C1 segment of cervical spinal cord (tissue), 14 donors: ENCODE results near the gene CFAP46.
"Not testable (repeated sequence)": the region's sequence is repeated elsewhere in the genome, so short reads cannot be mapped to it uniquely, and the experiment has no call there.

Experiments used
- DNase-seq, 14 donors: peaks; one replicate each; lab custom pipeline; 2025; lab: John Stamatoyannopoulos, UW

CFAP46 gene

DNA sequence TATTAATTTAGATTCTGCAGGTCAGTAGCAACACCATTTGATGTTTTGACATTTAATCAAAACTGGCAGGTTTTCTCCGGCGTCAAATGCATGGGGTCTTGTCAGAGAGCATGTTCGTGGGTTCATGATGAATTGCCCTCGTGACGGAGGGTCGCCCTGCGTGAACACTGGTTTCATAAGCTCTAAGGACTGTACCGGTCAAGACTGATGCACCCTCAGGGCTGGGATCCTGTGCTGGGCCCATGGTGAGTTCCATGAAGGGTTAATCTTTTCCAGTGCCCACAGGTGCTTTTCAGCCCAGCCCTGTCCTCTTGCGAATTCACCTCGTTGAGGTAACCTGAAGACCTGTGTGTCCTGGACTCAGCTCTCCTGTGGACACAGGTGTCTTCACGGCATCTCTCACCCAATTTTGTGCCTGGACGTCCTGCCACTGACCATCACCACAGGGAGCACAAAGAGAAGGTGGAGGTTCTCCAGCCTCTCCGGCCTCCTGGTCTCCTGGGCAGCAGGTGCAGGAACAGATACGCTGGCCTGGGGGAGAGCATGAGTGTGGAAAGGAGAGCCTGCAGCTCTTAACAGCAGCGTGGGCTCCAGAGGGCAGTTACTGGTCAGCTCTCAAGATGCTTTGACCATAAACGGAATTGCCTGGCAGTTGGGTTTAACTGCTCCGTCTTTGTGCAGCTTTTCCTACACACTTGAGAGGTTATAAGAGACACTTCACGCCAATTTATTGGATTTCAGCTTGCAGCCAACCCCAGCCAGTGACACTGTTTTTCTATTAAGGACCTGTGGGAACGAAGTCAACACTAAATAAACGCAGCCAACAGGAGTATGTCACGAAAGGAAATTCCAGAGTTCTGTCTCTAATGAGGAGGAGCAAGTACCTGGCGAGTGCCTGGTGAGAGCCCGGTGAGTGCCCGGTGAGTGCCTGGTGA lies 37.4 kb upstream of the CFAP46 start:
- DNase-seq: no peak

DNA sequence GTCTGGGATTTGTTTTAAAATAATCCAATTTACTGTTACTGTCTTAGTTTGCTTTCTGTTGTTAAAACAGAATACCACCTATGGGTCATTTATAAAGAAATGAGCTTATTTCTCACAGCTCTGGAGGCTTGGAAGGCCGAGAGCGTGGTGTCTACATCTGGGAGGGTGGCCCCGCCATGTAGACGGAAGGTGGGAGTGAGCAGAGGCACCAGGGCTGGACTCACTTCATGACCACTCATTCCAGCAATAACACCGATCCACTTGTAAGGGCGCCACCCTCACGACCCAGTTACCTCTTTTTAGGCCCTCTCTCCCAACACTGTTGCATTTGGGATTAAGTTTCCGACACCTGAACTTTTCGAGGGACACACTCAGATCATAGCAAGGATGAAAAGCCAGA lies 36.2 kb upstream of the CFAP46 start:
- DNase-seq: no peak

DNA sequence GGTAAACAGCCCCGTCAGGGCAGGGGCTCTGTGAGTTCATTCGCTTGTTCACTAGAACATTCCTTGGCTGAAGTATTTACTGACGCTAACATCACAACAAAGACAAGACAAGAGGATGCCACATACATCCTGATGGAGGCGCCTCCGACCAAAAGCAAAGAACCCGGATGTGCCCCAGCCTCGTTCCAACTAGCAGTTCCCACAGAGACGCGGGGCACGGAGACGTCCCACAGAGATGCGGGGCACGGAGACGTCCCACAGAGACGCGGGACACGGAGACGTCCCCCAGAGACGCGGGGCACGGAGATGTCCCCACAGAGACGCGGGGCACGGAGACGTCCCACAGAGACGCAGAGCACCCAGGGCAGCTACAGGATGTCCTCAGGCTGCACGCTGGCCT lies 35.4 kb upstream of the CFAP46 start:
- DNase-seq: no peak

DNA sequence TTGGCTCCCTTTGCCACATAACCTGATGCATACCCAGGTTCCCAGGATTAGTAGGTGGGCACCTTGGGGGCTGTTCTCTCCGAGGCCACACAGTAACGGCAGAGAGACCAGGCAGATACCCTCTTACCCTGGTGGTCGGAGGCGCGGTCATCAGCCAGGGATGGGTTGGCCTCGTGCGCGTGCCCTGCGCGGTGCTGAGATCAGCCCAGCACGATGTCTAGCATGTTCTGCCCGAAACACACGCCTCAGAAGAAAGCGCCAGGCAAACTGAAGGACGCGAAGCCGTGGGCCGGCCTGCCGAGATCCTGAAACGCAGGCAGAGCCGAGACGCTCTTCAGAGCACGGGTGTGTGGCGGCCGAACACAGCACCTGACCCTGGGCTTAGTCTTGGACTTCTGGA lies 34.7 kb upstream of the CFAP46 start:
- DNase-seq: no peak

DNA sequence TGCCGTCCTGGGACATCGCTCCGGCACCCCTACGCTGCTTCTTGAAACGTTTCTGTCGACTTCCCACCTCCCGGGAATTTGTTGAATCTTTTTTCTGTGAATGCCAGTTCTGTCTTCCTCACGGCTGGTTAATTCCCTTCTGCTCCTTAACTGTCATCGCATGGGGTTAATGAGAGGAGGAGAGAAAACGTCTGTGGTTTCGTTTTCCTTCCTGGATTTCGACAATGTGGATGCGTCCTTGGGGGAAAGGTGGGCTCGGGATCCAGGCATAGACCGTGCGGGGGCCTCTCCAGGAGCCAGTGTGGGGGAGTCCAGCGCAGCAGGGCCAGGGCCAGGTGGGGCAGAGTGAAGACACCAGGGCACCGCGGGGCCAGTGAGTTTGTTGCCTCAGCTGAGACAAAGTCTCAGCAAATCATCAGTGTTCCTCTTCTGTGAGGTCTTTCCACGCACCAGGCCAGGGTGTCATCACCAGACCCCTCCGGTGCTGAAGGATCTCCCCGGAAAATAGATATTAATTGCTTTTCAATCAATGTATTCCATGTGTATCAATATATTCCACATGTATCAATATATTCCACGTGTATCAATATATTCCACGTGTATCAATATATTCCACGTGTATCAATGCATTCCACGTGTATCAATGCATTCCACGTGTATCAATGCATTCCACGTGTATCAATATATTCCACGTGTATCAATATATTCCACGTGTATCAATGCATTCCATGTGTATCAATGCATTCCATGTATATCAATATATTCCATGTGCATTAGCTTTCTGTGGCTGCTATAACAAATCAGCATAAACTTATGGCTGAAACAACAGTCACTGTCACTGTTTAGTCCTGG lies 33.7 kb upstream of the CFAP46 start:
- DNase-seq: no peak

DNA sequence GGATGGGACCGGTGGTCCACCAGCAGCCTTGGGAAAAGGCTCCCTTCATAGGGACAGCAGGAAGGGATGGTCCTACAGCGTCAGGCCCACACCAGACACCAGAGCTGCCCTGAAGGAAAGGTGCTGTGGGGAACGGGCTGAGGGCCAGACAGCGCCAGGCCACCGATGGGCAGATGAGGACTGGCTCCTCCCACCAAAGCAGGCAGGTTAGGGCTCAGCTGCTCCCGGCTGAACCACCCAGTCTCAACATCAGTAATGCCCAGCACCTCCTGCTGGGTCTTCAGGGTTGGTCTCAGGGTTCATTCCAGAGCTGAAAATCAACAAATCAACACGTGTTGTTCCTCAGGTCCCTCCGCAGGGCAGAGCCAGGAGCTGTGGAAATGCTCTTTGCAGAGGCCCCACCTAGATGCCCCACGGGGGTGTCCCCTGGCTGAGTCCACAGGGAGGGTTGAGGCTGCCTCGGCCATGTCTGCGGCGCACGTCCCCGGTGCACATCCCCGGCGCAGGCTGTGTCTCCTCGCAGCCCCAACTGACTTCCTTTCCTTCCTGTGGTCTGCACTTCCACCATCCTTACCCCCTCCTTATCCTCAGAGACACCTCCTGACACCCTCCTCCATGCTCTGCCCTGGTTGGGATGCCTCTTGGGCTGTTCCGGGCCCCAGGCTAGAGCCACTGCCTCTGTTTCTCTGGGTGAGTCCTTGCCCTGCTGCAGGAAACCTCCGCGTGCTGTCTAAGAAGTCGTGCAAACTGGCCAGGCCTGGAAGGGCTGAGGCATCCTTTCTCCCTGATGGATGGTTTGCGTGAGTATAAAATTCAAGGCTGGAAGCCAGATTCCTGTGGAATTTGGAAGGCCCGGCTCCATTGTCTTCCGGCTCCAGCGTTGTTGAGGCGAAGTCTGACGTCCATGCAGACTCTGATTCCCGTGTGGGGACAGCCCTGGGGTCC lies 32.8 kb upstream of the CFAP46 start:
- DNase-seq: no peak

DNA sequence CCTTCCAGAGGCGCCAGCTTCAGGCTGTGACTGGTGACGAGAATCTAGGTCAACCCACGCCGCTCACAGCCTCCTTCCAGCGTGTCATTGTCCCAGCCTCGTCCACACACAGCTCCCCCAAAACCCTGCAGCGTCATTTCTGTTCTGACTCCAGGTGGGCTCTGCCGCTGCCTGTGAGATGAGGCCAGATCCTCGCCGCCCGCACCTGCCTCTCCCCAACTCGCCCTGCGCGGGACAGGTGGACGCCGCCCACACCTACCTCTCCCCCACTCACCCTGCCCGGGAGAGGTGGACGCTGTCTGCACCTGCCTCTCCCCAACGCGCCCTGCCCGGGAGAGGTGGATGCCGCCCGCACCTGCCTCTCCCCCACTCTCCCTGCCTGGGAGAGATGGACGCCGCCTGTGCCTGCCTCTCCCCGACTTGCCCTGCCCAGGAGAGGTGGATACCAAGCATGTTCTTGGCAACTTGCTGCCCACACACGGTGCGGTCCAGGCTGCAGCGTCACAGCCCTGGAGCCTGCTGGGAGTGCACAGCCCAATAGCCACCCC lies 32.0 kb upstream of the CFAP46 start:
- DNase-seq: peak in 1 of 14 donors; percentile 26

DNA sequence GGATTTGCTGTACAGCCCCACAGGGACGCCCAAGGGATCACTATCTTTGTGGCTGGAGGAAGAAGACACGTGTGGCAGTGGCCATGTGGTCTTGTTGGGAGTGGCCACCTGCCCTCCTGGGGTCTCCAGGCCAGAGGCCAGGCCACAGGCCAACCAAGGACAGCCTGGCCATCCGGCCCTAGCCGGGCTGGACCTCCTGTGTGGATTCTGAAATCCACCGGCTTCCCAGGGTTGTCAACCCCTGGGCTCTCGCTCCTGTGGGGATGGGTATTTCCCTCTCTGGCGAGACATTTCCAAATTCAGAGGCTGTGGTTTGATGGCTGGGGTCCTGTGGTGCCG lies 31.5 kb upstream of the CFAP46 start:
- no peak for DNase-seq

DNA sequence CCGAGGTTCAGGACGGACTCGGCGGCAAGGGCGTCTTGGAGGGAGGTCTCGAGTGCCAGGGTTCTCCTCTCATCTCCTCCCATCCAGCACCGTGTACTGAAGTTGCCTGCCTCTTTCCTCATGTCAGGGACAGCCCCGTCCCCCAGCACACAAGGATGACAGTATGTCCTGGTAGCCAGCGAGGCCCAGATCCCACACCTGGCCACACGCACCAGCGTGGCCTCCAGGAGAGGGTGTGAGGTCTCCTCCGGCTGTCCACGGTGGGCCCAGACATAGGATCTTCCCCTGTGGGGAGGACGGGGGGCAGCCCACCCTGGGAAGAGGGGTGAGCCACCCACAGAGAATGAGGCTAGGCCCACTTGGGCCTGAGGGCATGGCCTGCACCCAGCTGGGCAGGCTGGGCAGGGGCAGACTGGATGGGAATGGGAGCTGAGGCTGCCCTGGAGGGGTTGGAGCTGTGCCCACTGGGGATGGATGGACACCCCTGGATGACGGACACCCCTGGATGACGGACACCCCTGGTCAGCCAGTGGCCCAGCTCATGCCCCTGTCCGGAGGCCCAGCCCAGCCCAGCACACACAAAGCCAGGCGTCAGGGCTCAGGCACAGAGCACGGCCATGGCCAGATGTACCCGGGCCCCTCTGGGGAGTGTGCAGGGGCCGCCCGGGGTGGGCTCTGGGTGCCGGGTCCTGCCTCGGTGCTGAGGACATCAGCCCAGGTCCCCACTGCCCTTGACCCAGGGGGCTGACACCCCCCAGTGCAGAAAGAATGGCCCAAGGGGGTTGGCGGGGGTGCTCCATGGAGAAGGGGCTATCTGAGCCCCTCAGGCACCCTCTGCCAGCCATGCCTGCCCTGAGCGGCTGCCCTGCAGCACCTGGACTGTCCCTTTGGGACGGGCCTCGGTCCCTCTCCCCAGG lies 30.9 kb upstream of the CFAP46 start:
- DNase-seq: no peak

DNA sequence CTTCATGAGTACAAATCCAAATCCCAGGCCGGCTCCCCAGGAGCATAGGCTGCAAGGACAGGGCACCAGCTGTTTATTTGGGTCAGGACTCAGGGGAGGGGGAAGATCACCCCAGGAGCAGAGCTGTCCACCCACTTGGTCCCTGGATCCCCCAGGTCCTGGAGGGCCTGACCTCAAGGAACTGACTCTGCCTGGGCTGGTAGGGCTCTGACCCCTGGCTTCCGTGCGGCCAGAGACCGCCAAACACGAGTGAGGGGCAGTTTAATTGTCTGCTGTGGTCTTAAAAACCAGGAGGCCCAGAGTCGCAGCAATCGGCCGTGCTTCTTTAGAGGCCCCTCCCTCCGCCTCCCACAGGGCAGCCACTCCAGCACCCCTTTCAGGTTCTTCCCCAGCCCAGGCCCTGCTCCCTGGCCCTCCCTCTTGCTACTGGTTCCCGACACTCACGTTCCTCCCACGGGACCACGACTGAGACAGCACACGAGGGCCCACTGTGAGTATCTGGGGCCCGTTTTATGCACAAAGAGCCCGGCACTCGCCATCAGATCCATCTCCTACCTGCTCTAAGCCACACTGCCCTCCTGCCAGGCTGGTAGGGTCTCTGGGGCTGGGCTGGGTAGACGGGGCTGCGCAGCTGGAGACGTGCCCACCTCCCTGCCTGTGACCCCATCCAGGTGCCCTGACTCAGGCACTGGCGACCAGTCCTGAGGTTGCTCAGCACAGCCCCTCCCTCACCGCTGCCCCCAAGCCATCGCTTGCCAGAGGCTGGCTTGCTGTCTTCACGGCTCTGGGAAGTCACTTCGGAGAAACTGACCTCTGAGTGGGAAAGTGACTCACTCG lies 30.0 kb upstream of the CFAP46 start:
- no peak for DNase-seq

DNA sequence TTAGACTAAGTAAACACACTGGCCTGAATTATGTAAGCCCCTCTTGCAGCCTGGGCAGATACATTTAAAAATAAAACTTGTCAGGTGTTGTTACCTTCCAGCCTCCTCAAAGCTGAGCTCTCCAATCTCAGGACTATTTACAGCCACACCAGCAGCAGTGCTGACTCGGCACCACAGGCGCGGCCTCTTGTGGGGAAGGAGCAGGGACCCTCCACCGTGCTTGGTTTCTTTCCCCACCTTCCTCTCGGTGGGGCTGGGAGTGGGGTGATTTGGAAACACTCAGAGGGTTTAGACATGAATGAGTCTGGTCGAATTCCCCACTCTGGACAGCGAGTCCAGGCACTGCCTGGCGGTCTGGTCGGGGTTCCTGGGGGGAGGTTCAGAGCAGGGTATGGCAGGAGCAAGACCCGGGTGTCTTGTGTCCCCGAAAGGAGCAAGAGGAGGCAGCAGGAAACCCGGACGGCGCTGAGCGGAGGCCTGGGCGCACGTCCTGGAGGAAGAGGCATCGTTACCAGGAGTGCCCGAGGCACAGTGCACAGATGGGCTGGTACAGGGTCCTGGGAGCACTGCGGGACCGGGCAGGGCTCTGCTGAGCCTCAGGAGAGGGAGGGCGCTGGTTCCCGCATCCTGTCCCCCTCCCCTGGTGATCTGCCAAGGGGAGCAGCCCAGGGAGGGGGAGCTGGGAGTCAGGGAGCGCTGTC lies 29.2 kb upstream of the CFAP46 start:
- no peak for DNase-seq

DNA sequence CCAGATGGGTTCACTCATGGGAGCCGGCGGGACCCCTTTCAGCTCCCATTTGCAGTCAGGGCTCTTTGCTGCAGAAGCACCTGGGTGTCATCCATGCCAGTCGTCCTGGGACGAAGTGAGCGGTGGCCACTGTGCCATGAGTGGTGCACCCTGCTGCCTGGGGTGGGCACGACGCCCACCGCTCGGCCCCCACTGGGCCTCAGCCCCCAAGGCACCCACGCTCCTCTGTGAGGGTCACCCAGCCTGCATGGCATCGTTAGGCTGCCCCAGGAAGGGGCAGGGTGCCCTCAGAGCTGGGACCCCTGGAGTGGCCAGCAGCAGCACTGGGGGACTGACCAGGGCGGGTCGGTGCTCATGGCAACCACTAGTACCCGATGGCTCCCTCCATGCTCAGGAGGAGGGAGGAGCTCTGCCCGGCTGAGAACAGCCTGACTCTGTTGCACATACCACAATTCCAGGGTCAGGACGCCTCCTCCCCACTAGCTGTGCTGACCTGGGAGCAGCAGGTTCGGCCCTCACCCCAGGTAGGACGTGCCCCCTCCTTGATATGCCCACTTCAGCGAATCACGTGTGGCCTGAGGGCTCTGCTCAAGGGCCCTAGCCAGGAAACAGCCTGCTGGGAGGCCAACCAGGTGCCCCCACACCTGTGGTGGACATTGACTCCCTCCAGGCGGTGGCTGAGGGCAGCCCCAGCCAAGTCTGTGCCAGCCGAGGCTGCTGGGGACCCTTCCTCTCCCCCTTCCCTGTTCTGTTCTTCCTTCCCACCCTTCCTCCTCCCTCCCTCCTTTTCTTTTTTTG lies 28.5 kb upstream of the CFAP46 start:
- no peak for DNase-seq

DNA sequence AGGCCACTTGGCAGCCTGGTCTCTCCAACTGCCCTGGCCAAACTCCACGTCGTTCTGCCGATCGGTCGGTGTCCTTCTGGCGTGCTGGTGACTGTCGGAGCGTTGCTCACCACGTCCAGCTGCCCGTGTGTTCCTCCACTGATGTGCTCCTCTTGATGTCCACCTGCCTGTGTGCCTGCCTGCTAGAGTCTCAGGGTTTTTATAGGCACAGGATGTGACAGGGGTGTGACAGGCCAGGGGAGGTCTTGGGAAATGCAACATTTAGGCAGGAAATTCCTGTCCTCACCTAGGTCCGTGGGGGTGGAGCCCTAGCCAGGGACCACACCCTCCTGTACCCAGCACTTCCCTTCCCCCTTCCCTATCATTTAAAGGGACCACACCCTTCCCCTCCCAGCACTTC lies 25.2 kb upstream of the CFAP46 start:
- peak in 1 of 14 donors; percentile 20 for DNase-seq

DNA sequence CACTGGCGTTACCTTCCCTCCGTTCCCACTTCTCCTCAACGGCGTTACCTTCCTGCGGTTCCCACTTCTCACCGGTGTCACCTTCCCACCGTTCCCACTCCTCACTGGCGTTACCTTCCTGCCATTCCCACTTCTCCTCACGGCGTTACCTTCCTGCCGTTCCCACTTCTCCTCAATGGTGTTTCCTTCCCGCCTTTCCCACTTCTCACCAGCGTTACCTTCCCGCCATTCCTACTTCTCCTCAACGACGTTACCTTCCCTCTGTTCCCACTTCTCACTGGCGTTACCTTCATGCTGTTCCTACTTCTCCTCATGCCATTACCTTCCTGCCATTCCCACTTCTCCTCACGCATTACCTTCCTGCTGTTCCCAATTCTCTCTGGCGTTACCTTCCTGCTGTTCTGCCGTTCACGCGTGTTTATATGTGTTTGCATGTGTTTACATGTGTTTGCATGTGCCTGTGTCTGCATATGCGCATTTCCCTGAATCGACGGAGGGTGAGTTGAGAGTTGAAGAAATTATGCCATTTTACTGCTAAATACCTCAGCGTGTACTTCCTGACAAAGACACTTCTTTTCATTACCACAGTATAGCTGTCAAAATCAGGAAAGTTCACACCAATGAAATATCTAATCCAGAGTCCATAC lies 23.2 kb upstream of the CFAP46 start:
- no peak for DNase-seq

DNA sequence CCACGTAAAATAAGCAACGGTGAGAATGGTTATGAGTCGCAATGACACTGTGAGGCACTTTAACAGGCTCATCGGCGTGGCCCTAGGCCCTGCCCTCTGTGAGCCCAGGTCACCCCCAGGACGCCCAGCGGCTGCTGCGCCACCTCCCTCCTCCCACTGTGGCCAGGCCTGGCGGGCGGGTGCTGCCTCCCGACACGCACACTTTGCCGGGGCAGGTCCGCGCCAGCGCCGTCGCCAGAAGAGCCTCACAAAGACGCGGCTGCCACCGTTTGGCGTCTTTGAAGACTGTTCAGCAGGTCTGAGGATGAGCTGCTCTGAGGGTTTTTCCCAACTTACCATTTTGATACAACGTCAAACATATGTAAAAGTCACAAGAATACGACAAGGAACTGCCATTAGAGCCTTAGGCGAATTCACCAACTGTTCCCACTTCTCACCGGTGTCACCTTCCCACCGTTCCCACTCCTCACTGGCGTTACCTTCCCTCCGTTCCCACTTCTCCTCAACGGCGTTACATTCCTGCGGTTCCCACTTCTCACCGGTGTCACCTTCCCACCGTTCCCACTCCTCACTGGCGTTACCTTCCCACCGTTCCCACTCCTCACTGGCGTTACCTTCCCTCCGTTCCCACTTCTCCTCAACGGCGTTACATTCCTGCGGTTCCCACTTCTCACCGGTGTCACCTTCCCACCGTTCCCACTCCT lies 22.5 kb upstream of the CFAP46 start:
- DNase-seq: not testable (repeated sequence)

DNA sequence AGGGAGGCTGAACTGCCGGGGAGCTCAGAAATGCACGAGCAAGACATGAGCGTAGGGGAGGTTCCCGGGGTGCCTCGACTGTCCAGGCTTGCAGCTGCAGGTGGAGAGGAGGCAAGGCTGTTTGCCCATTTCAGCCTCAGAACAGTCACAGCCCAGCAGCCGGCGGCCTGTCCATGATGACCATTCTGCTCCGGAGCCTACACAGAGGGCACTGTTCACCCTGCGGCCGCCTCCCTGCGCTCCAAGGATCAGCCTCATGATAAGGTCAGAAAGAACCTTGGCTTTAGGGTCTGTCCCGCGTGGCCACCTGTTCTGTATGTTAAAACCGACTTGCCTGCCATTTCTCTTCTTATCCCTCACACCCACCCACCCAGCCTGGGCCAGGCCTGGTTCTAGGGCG lies 21.9 kb upstream of the CFAP46 start:
- DNase-seq: no peak
